GM12872 (cell line): ENCODE results near the gene TCF7L2.

Experiments used
- TF ChIP-seq, protein P1 (sequence below): IDR thresholded peaks from 3 replicates; pipeline ENCODE4 v1.5.1; 2011; ENCODE audit warnings: low read depth, mild to moderate bottlenecking, low read length, moderate library complexity; ENCODE audit not compliant: insufficient read depth

The TCF7L2 gene

DNA sequence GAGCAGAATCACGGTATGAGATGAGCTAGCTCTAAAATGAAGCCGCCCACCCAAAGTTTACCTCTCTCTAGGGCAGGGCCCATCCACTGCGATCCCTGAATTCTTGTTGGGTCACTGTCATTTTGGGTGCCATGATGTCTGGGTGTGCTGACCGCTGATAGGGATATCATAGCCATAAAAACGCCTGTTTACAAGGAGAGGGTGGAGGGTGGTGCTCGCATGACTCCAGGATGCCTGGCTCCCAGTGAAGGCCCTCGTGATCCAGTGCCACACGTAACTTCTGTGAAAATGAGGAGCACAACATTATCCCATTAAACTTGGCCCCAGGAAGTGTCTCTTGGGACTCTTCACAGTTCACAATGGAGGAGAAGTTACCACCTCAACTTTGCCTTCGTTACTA lies 139.5 kb downstream of the TCF7L2 start:
- TF ChIP-seq, protein P1, sequence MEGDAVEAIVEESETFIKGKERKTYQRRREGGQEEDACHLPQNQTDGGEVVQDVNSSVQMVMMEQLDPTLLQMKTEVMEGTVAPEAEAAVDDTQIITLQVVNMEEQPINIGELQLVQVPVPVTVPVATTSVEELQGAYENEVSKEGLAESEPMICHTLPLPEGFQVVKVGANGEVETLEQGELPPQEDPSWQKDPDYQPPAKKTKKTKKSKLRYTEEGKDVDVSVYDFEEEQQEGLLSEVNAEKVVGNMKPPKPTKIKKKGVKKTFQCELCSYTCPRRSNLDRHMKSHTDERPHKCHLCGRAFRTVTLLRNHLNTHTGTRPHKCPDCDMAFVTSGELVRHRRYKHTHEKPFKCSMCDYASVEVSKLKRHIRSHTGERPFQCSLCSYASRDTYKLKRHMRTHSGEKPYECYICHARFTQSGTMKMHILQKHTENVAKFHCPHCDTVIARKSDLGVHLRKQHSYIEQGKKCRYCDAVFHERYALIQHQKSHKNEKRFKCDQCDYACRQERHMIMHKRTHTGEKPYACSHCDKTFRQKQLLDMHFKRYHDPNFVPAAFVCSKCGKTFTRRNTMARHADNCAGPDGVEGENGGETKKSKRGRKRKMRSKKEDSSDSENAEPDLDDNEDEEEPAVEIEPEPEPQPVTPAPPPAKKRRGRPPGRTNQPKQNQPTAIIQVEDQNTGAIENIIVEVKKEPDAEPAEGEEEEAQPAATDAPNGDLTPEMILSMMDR = no peak

DNA sequence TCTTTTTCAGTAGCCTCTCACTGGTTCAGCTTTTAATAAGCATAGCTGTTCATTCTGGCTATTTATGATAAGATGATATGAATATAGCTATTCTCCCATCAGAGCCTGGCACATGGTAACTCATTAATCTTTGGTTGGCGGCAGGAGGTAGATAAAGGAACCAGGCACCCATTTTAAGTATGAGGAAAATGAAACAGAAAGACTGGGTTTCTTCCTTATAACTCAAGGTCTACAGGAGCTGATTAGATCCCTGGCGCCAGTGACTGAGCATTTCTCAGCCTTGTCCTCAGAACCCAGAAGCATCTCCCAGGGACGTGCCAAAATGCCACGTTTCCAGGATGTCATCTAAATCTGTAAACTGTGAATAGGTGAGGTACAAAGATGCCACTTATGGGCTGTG lies 141.9 kb downstream of the TCF7L2 start:
- TF ChIP-seq, protein P1 = no peak

DNA sequence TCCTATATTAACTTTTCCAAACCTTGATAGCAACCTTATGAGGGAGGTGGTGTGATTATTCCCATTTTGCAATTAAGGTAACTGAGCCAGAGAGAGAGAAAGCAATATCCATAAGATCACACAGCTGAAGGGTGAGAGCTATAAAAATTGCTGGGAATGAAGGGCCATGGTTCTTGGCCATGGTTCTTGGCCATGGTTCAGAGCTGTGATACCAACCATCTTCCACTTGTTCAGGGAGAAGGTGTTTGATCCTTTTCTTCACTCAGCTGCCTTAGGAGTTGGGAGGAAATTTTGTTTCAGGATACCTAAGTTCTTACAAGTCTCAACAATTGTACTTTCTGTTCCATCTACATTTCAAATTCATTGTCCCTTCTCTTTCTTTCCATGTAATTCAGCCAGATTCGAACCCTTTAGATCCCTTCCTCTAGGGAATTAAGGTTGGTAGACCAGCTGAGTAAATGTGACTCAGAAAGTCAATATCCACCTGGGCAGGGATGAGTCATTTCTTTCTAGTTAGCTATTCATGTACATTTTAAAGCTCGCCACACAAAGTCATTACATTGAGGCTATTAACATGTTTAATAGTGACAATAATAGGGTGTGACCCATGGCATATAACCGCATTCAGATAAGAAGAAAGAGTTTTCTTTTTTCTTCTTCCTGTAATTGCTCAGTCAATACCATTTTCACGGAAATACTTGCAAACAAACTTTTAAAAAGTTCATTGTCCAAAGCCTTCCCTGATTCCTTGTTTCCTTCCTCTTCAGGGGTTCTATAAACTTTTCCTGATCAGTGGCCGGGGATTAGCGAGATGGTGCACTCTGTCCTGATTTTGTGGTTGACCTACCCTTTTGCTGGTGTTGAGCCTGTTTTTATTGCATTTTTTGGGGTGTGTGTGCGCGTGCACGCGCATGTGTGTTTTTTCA lies 143.4 kb downstream of the TCF7L2 start:
- TF ChIP-seq, protein P1 = no peak

DNA sequence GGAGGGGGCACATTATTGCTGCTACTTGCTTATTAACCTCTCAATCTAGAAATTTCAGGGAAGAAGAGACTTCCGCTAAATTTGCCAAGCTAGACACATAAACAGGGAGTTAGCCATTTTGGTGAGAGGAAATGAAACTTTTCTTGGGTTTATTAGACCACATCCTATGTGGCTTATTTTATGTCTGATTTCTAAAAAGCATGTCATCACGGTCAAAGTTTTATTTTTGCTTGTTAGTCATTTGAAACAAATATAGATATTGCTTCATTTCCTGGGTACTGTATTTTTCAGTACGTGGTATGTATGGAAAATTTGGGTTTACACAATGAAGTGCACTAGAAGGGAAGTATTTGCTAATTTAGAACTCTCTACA lies 144.1 kb downstream of the TCF7L2 start:
- TF ChIP-seq, protein P1 = no peak

DNA sequence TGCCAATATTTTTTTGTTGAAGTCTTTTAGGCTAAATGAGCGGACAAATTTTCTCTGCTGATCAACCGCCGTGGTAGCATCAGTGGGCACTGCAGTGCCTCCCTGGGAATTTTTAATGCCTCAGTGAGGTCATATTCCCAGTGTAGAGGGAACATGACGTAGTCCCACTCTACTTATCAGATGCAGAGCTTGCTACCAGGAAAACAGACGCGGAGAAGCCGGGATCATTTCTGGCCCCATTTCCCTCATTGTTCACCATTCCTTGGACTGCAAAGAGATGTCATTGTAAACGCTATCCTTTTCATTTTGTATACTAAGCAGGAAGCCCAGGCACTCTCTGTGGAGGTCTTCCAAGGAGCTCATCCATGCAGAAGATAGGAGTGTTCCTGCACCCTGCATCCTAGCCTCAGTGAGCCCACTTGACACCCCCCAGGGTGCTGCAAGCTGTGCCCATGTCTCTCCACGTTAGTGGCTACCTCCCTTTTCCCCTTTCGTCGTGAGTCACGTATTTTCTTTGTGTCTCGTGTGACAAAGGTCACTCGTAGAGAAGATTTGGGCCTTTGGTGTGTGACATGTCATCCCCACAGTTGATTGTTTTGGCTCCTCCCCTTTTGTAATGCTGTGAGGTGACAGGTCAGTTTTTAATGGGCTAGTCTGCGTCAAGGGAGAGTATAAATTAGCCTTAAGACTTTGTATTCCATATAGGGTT lies 145.5 kb downstream of the TCF7L2 start:
- TF ChIP-seq, protein P1 = no peak

DNA sequence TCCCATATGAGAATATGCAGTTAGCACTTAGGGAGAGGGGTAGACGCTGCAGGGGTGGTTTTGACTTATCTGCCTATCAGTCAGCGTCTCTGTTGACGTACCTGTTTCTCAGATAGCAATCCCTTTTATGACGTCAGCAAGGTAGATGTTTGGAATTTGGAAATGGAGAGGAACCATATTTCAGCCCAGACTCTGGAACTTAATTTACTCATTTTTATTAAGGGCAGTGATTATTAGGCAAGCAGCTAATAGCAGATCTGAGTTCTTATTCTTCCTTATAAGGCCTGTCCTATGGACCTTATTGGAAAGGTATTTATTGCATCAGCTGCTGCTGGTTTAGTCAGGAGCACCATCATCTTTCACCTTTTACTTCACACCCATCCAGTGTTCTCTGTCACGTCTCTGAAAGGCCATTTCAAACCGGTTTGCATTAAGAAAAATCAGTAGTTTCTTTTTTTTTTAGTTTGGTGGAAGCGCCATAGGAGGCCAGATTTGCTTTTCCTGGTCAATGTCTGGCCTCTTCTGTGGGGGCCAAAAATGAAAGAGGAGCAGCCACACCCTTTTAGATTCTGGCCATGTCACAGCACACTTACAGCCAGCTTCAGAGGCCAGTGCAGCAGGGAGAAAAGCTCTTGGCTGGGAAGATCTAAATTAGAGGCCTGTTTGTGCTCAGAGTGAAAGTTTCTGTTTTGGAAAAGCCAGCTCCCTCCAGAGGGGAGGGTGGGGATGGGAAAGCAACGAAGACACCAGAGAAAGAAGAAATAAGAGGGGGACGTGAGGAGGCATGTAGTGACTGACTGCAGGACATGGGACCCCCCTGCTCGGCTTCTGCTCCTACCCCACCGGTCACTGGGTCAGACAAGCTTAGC lies 146.3 kb downstream of the TCF7L2 start:
- TF ChIP-seq, protein P1 = no peak

DNA sequence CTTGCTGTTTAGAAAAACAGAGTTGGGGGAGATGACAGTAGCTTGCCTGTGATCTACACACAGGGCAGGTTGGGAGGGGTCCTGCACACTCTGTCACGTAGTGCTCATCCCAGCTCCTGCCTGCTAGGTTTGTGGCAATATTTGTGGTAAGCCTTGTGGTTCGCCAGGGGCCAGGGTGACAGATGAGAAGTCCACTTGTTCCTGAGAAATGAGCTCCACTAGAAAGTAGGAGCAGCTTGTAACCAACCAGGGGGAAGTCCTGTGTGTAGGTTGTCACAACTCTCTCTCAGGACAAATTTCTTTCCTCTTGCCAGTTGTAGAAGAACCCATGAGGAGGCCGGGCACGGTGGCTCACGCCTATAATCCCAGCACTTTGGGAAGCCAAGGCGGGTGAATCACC lies 147.0 kb downstream of the TCF7L2 start:
- TF ChIP-seq, protein P1 = no peak
